Activated T-cell treated with anti-CD3 and anti-CD28 coated beads, Interleukin-2, amount 50 U/mL, for 72 hours (primary cell): ENCODE results near the gene NTMT2. TPM values are rescaled to one million over a fixed set of nuclear protein-coding genes. Genes with fewer than 3 reads are reported as not detected.

Experiments used
- total RNA-seq, 2 donors: library from RNA; stranded (reverse); gene quantifications; one replicate each; pipeline ENCODE4 v1.2.3, GENCODE V29; 2022

The NTMT2 gene
- total RNA-seq, 2 donors from 2014 or later, result not detected

Other genes starting within 250 kb of the NTMT2 start
- gene KIFAP3, start 71.3 kb upstream of the NTMT2 start, total RNA-seq, result 10 to 100 TPM; 23.2 to 27.1 TPM